ENCODE measurements around the gene LRRC2.

DNA sequence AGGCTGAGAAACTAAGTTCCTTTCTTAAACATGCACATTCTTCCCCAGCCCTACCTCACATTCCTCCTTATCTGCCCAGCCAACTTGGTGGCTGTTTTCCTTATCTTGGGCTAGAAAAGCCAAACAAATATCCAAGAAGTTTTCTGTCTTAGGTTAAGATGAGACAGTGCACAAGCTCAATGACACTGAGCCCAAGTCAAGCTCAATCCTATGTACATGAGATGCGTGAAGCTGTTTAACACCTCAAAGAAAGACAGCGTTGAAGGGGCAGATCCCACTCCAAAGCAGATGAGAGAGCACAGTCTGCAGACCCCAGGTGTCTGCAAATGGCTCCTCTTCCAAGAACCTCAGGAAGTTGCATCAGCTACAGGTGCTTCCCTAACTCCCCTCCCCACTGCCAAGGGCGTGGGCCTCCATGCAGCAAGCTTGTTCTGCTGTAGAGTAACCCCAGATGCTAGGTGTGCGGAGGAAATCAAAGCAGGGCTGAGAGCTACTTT is 16.6 kb downstream of the LRRC2 start:
- no peak for TF ChIP-seq POLR2AphosphoS5 (IDR thresholded peaks at IDR 0.05)
- TF ChIP-seq, protein P1, sequence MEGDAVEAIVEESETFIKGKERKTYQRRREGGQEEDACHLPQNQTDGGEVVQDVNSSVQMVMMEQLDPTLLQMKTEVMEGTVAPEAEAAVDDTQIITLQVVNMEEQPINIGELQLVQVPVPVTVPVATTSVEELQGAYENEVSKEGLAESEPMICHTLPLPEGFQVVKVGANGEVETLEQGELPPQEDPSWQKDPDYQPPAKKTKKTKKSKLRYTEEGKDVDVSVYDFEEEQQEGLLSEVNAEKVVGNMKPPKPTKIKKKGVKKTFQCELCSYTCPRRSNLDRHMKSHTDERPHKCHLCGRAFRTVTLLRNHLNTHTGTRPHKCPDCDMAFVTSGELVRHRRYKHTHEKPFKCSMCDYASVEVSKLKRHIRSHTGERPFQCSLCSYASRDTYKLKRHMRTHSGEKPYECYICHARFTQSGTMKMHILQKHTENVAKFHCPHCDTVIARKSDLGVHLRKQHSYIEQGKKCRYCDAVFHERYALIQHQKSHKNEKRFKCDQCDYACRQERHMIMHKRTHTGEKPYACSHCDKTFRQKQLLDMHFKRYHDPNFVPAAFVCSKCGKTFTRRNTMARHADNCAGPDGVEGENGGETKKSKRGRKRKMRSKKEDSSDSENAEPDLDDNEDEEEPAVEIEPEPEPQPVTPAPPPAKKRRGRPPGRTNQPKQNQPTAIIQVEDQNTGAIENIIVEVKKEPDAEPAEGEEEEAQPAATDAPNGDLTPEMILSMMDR (IDR thresholded peaks at IDR 0.05), result no peak
- no peak for TF ChIP-seq POLR2A (IDR thresholded peaks at IDR 0.05)
